DOHH2 (cell line): Measurements from ENCODE around the gene ABCC8.

ENCODE experiments used
- H3F3A ChIP-seq: fragments of 200-600 bp; sonication (generic), shearing (Covaris generic); 2 replicates; pipeline ENCODE4 v1.6.0; 2016; ENCODE audit warnings: antibody characterized with exemption, mild to moderate bottlenecking; ENCODE audit not compliant: control insufficient read depth, insufficient read depth
- H3K27ac ChIP-seq: fragments of 200-600 bp; sonication (generic); 2 replicates; pipeline ENCODE4 v1.5.1; 2014; ENCODE audit warnings: low read depth, mild to moderate bottlenecking, low read length, moderate library complexity
- H3K27me3 ChIP-seq: fragments of 200-600 bp; sonication (generic); 2 replicates; pipeline ENCODE4 v1.6.1; 2014; ENCODE audit warnings: mild to moderate bottlenecking, low read length, mixed read lengths; ENCODE audit not compliant: control insufficient read depth
- H3K36me3 ChIP-seq: fragments of 200-600 bp; sonication (generic); 2 replicates; pipeline ENCODE4 v1.6.1; 2014; ENCODE audit warnings: mild to moderate bottlenecking, low read length, moderate library complexity, mixed read lengths; ENCODE audit not compliant: control insufficient read depth
- H3K4me1 ChIP-seq: fragments of 200-600 bp; sonication (generic); 2 replicates; pipeline ENCODE4 v1.6.1; 2014; ENCODE audit warnings: mild to moderate bottlenecking, low read length, mixed read lengths; ENCODE audit not compliant: control insufficient read depth
- H3K4me2 ChIP-seq: fragments of 200-600 bp; sonication (generic); 2 replicates; pipeline ENCODE4 v1.6.0; 2014; ENCODE audit warnings: mild to moderate bottlenecking, low read length, moderate library complexity
- H3K4me3 ChIP-seq: fragments of 200-600 bp; sonication (generic); 2 replicates; pipeline ENCODE4 v1.5.1; 2014; ENCODE audit warnings: mild to moderate bottlenecking, low read length, mixed read lengths
- H3K79me2 ChIP-seq: fragments of 200-600 bp; sonication (generic); 2 replicates; pipeline ENCODE4 v1.6.1; 2014; ENCODE audit warnings: mild to moderate bottlenecking, low read length, mixed read lengths; ENCODE audit not compliant: control insufficient read depth
- H3K9me2 ChIP-seq: fragments of 200-600 bp; sonication (generic); replicated peaks from 2 replicates; pipeline ENCODE4 v1.6.1; 2014; ENCODE audit warnings: mild to moderate bottlenecking, low read length, mixed read lengths; ENCODE audit not compliant: control insufficient read depth
- H3K9me3 ChIP-seq: fragments of 200-600 bp; sonication (generic); 2 replicates; pipeline ENCODE4 v1.6.1; 2014; ENCODE audit warnings: antibody characterized with exemption, low read length, mixed read lengths; ENCODE audit not compliant: control insufficient read depth, insufficient read depth
- H4K20me1 ChIP-seq: fragments of 200-600 bp; sonication (generic); 2 replicates; pipeline ENCODE4 v1.6.0; 2014; ENCODE audit warnings: low read depth, mild to moderate bottlenecking, antibody characterized with exemption, low read length, moderate library complexity; ENCODE audit not compliant: control insufficient read depth, insufficient read depth
- EZH2phosphoT487 ChIP-seq: fragments of 200-600 bp; sonication (generic); IDR thresholded peaks from 2 replicates; pipeline ENCODE4 v1.6.1; 2017; ENCODE audit warnings: borderline replicate concordance, mild to moderate bottlenecking, antibody characterized with exemption, low read length, moderate library complexity, mixed read lengths
- TF ChIP-seq, protein P1 (sequence below): fragments of 200-600 bp; sonication (generic); IDR thresholded peaks from one replicate; pipeline ENCODE4 v1.5.1; 2014; ENCODE audit warnings: antibody characterized with exemption, mild to moderate bottlenecking, low read depth, low read length; ENCODE audit not compliant: poor library complexity, severe bottlenecking

Gene ABCC8

DNA sequence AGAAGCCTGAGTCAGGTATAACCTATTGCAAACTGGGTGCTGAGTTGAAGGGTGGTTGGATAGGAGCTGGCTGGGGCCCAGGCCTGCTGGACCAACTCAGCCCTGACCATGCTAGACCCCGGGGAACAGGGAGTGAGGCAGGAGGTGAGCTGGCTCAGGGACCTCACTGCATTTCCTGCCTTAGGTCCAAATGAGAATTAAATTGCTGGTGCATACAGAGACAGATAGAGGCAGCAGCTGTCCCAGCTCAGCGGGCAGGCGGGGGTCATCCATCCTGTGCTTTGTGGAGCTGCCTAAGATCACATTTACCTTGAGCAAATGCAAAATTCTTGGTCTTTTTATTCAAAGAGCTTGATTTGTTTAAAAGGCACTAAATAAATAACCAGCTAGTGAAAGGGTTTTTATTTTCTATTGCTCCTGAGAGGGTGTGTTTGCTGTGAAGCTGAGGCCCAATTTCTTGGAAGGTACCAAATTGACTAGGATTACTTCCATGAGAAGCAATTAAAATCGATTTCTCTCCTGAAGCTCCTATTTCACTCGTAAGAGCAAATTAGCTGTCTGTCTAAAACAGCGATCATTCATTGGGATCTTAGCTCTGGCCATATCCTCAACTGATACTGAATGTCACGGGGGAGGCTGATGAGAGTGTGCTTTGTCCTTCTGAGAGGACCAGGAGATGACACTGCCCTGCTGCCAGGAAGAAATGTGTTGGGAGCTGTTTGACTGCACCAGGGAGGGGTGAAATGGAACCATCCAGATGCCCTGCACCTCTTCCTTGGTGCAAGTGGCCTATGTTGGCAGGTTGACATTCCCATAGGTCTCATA lies 42.6 kb upstream of the ABCC8 start:
- Histone ChIP-seq H3K27me3 (peaks cover 3% of the 10 kb centered on the region; the same call in 1 of the 2 replicates), H3K9me2 (no peaks in the 10 kb centered on the region), H4K20me1 (no peaks in the 10 kb centered on the region), H3K27ac (no peak overlapping the region), H3K4me3 (no peak overlapping the region), H3K9me3 (no peaks in the 10 kb centered on the region), H3F3A (no peaks in the 10 kb centered on the region), H3K4me2 (no peak overlapping the region), H3K36me3 (no peaks in the 10 kb centered on the region), H3K4me1 (no peaks in the 10 kb centered on the region), H3K79me2 (no peaks in the 10 kb centered on the region)
- TF ChIP-seq, protein P1, sequence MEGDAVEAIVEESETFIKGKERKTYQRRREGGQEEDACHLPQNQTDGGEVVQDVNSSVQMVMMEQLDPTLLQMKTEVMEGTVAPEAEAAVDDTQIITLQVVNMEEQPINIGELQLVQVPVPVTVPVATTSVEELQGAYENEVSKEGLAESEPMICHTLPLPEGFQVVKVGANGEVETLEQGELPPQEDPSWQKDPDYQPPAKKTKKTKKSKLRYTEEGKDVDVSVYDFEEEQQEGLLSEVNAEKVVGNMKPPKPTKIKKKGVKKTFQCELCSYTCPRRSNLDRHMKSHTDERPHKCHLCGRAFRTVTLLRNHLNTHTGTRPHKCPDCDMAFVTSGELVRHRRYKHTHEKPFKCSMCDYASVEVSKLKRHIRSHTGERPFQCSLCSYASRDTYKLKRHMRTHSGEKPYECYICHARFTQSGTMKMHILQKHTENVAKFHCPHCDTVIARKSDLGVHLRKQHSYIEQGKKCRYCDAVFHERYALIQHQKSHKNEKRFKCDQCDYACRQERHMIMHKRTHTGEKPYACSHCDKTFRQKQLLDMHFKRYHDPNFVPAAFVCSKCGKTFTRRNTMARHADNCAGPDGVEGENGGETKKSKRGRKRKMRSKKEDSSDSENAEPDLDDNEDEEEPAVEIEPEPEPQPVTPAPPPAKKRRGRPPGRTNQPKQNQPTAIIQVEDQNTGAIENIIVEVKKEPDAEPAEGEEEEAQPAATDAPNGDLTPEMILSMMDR = no peak
- no peak for TF ChIP-seq EZH2phosphoT487

DNA sequence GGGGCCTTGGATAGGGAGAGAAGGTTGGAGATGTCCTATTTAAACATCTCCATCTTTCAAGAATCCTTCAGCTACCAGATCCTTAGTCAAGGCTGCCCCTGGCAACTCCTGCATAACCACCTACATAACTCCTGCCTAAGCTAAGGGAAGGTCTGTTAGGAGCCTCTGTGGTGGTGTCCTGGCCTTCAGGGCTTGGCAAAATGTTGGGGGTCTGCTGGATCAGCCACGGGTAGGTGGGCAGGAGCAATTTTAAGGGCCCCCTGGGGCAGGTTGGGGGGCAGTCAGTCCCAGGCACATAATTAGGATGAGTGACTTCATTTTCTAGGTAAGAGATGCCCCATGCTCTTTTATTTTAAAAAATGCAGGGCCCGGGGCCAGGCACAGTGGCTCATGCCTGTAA lies 41.7 kb upstream of the ABCC8 start:
- TF ChIP-seq EZH2phosphoT487 = no peak
- TF ChIP-seq, protein P1 = no peak
- no peak overlapping the region for H3K4me3 ChIP-seq
- no peaks in the 10 kb centered on the region for H4K20me1 ChIP-seq
- no peak overlapping the region for H3K27ac ChIP-seq
- peaks cover 3% of the 10 kb centered on the region; the same call in 1 of the 2 replicates for H3K27me3 ChIP-seq
- H3K9me2 ChIP-seq = no peaks in the 10 kb centered on the region
- no peaks in the 10 kb centered on the region for H3F3A ChIP-seq
- no peaks in the 10 kb centered on the region for H3K9me3 ChIP-seq
- no peaks in the 10 kb centered on the region for H3K79me2 ChIP-seq
- no peak overlapping the region for H3K4me2 ChIP-seq
- no peaks in the 10 kb centered on the region for H3K36me3 ChIP-seq
- no peaks in the 10 kb centered on the region for H3K4me1 ChIP-seq

DNA sequence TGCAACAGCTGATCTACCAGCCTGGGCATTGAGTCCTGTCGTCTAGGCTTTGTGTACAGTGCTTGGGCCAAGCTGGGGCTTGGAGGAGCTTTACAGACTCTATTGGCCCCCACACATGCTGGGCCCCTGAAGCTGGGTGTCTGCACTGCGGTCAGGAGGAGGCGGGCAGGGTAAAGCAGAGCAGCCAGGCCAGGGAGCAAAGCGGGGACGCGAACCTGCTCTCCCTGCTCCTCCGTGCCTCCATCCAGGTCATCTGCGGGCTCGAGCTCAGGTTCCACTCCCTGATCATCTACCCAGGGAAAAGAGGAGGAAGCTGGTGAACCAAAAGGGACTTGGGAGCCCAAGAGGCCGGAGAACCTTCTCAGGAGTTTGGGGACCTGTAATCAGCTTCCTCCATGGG lies 40.5 kb upstream of the ABCC8 start:
- Histone ChIP-seq H3K4me2 (no peak overlapping the region), H3K4me1 (no peaks in the 10 kb centered on the region), H3K27ac (no peak overlapping the region), H3K79me2 (no peaks in the 10 kb centered on the region), H3K27me3 (peaks cover 8% of the 10 kb centered on the region; the same call in 1 of the 2 replicates), H3K4me3 (no peak overlapping the region), H3F3A (no peaks in the 10 kb centered on the region), H3K9me2 (no peaks in the 10 kb centered on the region), H3K9me3 (no peaks in the 10 kb centered on the region), H4K20me1 (no peaks in the 10 kb centered on the region), H3K36me3 (no peaks in the 10 kb centered on the region)
- TF ChIP-seq, protein P1 = no peak
- TF ChIP-seq EZH2phosphoT487 = no peak
